ENCODE measurements around the gene CAPN15.
A peak's percentile ranks its signal among the peaks of the same experiment; 100 is the strongest.
"Not testable (repeated sequence)": the region's sequence is repeated elsewhere in the genome, so short reads cannot be mapped to it uniquely, and the experiment has no call there.

Gene CAPN15

DNA sequence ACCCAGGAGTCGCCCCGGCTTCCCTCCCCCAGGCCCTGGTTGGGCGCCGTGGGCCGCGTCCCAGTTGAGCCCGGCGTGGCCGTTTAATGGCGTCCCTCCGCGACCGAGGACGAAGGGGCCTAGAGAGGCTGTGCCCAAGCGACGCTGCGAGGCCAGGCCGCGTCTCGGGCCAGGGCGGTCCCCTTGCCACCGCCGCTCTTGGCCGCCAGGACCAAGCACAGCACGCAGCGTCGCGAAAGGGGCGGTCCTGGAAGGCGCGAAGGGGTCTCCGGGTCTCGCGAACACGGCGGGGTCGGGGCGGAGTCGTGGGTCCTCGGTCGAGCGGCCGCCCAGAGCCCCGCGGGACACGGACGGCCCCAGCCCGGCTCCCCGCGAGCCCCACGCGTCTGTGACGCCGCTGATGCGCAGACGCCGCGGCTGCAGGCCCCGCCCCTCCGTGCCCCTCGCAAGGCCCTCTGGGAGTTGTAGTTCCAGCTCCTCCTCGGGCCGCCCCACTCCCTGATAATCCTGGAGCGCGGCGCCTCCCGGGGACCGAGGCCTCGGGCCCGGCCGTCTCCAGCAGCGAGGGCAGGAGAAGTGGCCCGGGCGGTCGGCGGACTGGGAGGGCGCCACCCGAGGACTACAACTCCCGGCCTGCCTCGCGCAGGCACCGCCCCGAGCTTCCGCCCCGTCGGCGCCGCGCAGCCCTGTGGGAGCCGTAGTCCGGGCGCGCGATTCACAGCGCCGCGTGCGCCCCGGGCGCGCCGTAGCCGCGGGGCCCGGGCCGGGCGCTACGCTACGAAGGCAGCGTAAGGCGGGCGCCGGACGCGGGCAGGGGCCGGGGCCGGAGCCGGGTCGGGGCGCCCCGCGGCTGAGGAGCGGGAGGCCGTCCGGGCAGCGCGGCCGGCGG, at the start of gene CAPN15:
CAPN15 (plus strand) TSS at position 698 of the 889 bp plus-strand sequence. CDS start 19,127 bp downstream, outside the sequence.
- DNase-seq (ENCODE audit: low read depth): peak; percentile 77

GRCh38 chr16:478287-478686, 49.2 kb upstream of the CAPN15 start:
- not testable (repeated sequence) for DNase-seq (ENCODE audit: low read depth)

- no peak for DNase-seq (ENCODE audit: low read depth)
Measured at GRCh38 chr16:482468-483185, 44.9 kb upstream of the CAPN15 start.

- no peak for DNase-seq (ENCODE audit: low read depth)
Measured at GRCh38 chr16:483341-484075, 44.0 kb upstream of the CAPN15 start.

DNA sequence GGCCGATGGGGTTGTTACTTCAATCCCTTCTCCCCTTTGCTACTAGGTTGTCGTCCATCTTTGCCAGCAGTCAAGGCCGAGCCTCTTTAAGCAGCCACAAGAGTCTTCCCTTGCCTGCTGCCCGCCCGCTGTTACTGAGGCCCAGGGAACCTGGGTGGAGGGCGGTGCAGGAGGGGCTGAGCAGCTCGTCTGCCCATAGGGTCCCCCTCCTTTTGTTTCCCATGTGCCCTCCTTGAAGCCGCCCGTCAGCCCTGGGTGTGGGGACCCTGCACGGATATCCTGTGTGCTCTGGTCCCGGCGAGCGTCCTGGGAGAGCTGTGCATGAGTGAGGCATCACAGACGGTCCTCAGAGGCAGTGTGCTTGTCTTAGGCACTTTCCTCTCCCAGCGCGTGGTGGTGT, 37.9 kb upstream of the CAPN15 start:
- no peak for DNase-seq (ENCODE audit: low read depth)

DNA sequence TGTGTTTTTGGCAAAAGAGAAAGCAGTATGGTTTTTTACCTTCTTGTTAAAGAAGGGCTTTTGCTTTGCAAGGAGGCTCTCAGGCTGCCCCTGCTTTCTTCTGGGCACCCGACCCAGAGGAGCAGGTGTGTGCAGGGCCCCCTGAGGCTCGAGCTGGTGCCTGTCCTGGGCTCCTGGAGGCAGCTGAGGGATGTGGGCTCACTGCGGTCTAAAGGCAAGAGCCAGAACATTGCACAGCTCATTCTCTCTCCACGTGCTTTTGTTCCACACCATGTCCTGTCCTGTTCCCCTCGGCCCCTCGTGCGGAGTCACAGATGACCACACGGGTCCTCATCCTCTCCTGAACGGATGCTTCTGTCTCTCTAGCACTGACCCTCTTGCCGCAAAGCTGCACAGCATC, 36.7 kb upstream of the CAPN15 start:
- DNase-seq (ENCODE audit: low read depth): no peak

DNA sequence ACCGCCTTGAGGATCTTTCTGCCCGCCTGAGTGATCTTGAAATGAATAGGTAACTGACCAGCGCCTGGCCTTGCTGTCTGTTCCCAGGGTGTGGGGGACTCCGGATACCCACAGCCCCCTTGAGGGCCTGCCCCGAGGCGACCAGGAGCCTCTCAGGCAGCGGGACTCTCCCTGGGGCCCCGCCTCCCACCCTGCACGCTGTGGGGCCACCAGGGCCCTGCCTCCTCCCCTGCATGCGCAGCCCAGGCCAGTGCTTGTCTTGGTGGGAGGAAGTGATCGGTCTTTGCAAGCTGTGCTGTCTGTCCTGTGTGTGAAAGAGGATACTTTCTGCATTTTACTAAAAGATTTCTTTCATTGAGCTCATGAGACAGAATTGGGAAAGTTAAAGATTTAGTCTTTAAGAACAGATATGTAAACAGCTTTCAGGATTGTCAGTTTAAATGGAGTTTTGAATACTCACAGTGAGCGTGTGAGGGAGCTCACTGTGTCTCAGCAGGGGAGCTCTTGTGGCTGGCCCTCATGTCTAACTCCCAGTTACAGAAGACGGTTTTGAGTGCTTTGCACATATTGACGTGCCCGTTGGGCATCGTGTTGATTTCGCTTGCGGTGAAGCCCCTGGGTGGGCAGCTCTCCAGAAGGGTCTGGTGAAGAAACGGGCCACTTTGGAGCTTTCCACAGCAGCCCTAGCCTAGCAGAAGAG, 36.1 kb upstream of the CAPN15 start:
- DNase-seq (ENCODE audit: low read depth): no peak

- no peak for DNase-seq (ENCODE audit: low read depth)
Measured at GRCh38 chr16:492211-492875, 35.2 kb upstream of the CAPN15 start.

GRCh38 chr16:494676-495075, 32.8 kb upstream of the CAPN15 start:
- not testable (repeated sequence) for DNase-seq (ENCODE audit: low read depth)

DNA sequence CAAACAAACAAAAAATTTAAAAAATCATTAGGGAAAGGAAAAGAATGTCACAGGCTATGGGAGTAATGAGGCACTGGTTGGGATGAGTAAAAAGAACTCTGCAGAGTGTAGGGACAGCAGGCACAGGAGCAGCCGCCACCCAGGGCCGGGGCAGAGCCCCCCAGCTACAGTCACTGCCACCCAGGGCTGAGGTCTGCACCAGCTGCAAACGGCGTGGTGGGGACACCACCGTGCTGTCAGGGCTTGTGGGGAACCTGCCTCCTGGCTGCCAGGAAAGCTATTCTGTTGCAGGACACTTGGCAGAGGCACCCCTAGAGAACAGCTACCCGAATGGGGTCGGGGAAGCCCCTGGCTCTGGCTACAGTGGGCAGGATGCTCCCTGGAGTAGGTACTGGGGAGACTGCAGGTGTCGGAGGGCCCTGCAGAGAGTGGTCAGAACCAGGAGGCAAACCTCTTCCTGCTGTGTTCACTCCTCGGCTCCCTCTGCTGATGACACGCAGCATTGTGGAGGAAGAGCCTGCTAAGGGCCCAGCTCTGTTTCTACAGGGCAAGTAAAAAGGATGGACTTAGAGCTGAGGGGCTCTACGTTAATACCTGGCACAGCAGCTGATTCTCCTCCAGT, 32.3 kb upstream of the CAPN15 start:
- no peak for DNase-seq (ENCODE audit: low read depth)

- no peak for DNase-seq (ENCODE audit: low read depth)
Measured at GRCh38 chr16:496097-496886, 31.2 kb upstream of the CAPN15 start.

- DNase-seq (ENCODE audit: low read depth): no peak
Measured at GRCh38 chr16:497258-497657, 30.3 kb upstream of the CAPN15 start.

GRCh38 chr16:499924-500323, 27.6 kb upstream of the CAPN15 start:
- DNase-seq (ENCODE audit: low read depth): no peak

GRCh38 chr16:500709-501108, 26.8 kb upstream of the CAPN15 start:
- no peak for DNase-seq (ENCODE audit: low read depth)

DNA sequence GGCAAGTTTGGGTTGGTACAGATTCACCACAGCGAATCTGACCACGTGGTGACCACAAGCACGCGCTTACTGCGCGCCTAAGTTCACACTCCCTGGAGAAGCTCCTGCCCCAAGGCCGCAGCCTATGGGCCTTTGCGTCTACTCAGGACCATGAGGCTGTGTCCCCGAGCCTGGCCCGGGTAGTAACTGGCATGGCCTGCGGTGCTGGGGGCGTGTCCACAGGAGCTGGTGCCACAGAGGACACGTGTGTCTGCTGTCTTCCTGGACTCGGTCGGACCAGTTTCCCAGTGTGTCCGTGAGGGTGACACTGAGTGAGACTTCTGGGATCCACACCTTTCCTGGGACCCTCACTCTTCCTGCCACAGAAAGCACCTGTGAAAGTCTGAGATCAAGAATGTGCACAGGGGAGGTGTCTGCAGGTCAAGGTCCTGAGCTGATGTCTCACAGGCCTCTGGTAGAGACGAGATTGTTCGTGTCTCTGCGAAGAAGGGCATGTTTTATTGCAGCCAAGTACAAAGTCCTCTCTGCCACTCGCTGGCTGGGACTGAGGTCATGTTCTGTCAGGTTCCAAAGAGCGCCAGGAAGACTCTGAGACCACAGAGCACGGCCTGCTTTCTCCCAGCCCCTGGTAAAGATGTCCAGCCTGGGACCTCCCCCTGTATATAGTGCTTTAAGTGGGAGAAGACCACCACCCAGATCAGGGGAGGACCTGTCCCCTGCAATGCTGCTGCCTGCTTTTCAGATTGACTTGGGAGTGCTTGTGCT, 25.2 kb upstream of the CAPN15 start:
- DNase-seq (ENCODE audit: low read depth): no peak

GRCh38 chr16:503150-504071, 24.1 kb upstream of the CAPN15 start:
- DNase-seq (ENCODE audit: low read depth): no peak

- no peak for DNase-seq (ENCODE audit: low read depth)
Measured at GRCh38 chr16:505479-506245, 21.9 kb upstream of the CAPN15 start.

GRCh38 chr16:506246-506546, 21.3 kb upstream of the CAPN15 start:
- no peak for DNase-seq (ENCODE audit: low read depth)
